ENCODE data around the gene LIMS1. TPM values are rescaled to one million over a fixed set of nuclear protein-coding genes. Genes with fewer than 3 reads are reported as not detected.

Gene LIMS1
- total and polyA plus RNA-seq, 2 of the 13 experiments (the other 11 are each of a cell fraction or from before 2014, with no cell fraction given), result 38.3 to 49.6 TPM

DNA sequence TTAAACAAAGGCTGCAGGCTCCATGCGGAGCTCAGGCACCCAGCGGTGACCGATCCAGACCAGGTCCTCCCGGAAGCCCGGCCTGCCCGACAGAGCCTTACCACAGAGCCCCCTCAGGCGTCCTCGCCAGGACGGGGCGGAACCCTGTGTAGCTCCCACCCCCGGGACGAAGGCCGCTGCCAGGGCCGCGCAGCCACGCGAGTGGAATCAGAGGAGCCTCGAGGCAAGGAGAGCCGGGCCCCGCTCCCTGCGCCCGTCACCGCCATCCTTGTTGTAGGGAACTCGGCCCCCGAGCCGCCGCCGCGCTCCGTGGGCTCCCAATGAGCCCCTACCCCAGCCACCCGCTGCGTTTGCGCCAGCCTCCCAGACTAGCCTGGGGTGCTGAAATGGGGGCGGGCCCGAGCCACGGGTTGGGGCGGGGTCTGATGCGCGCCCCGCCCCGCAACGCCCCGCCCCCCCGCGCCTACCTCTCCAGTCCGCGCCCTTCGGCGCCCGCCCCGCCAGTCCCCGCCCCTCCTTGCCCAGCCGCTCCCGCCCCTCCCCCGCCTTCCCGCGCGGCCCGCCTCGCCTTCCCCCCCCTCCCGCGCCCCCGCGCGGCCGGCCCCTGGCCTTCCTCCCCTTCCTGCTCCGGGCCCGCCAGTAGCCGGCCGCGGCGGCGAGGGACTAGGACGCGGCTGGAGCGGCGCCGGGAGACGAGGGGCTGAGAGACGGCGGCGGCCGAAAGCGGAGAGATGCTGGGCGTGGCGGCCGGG lies at the start of gene LIMS1 (continued):
- TF ChIP-seq HMGXB3 (CRISPR knock-in tag; IDR thresholded peaks at IDR 0.05; ENCODE audit: borderline replicate concordance) (peak; percentile 86), BRD4 (CRISPR knock-in tag; IDR thresholded peaks at IDR 0.05) (no peak), GTF2F1 (IDR thresholded peaks at IDR 0.05; ENCODE audit: low read length) (peak; percentile 31; the same call in 1 of the 2 replicates), PAXIP1 (CRISPR knock-in tag; conservative IDR thresholded peaks at IDR 0.05) (peak; percentile 61), EHMT2 (IDR thresholded peaks at IDR 0.05; ENCODE audit: borderline replicate concordance, low read depth, low read length) (no peak), KAT8 (CRISPR knock-in tag; IDR thresholded peaks at IDR 0.05) (peak; percentile 86), ZNF768 (CRISPR knock-in tag; IDR thresholded peaks at IDR 0.05) (peak; percentile 78), ZNF850 (CRISPR knock-in tag; conservative IDR thresholded peaks at IDR 0.05) (peak; percentile 92)
- TF ChIP-seq, protein P1, sequence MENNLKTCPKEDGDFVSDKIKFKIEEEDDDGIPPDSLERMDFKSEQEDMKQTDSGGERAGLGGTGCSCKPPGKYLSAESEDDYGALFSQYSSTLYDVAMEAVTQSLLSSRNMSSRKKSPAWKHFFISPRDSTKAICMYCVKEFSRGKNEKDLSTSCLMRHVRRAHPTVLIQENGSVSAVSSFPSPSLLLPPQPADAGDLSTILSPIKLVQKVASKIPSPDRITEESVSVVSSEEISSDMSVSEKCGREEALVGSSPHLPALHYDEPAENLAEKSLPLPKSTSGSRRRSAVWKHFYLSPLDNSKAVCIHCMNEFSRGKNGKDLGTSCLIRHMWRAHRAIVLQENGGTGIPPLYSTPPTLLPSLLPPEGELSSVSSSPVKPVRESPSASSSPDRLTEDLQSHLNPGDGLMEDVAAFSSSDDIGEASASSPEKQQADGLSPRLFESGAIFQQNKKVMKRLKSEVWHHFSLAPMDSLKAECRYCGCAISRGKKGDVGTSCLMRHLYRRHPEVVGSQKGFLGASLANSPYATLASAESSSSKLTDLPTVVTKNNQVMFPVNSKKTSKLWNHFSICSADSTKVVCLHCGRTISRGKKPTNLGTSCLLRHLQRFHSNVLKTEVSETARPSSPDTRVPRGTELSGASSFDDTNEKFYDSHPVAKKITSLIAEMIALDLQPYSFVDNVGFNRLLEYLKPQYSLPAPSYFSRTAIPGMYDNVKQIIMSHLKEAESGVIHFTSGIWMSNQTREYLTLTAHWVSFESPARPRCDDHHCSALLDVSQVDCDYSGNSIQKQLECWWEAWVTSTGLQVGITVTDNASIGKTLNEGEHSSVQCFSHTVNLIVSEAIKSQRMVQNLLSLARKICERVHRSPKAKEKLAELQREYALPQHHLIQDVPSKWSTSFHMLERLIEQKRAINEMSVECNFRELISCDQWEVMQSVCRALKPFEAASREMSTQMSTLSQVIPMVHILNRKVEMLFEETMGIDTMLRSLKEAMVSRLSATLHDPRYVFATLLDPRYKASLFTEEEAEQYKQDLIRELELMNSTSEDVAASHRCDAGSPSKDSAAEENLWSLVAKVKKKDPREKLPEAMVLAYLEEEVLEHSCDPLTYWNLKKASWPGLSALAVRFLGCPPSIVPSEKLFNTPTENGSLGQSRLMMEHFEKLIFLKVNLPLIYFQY (CRISPR knock-in tag; IDR thresholded peaks at IDR 0.05; ENCODE audit: borderline replicate concordance), result peak; percentile 52
- TF ChIP-seq, protein P2, sequence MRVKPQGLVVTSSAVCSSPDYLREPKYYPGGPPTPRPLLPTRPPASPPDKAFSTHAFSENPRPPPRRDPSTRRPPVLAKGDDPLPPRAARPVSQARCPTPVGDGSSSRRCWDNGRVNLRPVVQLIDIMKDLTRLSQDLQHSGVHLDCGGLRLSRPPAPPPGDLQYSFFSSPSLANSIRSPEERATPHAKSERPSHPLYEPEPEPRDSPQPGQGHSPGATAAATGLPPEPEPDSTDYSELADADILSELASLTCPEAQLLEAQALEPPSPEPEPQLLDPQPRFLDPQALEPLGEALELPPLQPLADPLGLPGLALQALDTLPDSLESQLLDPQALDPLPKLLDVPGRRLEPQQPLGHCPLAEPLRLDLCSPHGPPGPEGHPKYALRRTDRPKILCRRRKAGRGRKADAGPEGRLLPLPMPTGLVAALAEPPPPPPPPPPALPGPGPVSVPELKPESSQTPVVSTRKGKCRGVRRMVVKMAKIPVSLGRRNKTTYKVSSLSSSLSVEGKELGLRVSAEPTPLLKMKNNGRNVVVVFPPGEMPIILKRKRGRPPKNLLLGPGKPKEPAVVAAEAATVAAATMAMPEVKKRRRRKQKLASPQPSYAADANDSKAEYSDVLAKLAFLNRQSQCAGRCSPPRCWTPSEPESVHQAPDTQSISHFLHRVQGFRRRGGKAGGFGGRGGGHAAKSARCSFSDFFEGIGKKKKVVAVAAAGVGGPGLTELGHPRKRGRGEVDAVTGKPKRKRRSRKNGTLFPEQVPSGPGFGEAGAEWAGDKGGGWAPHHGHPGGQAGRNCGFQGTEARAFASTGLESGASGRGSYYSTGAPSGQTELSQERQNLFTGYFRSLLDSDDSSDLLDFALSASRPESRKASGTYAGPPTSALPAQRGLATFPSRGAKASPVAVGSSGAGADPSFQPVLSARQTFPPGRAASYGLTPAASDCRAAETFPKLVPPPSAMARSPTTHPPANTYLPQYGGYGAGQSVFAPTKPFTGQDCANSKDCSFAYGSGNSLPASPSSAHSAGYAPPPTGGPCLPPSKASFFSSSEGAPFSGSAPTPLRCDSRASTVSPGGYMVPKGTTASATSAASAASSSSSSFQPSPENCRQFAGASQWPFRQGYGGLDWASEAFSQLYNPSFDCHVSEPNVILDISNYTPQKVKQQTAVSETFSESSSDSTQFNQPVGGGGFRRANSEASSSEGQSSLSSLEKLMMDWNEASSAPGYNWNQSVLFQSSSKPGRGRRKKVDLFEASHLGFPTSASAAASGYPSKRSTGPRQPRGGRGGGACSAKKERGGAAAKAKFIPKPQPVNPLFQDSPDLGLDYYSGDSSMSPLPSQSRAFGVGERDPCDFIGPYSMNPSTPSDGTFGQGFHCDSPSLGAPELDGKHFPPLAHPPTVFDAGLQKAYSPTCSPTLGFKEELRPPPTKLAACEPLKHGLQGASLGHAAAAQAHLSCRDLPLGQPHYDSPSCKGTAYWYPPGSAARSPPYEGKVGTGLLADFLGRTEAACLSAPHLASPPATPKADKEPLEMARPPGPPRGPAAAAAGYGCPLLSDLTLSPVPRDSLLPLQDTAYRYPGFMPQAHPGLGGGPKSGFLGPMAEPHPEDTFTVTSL (CRISPR knock-in tag; IDR thresholded peaks at IDR 0.05; ENCODE audit: borderline replicate concordance), result peak; percentile 89
